Epithelial cell of esophagus (primary cell): ENCODE measurements around the gene PTPRN2.

ENCODE experiments used
- DNase-seq: peaks from one replicate; pipeline ENCODE4 v3.0.0; 2010; ENCODE audit warnings: low read depth
- H3K4me3 ChIP-seq: 2 replicates; pipeline ENCODE4 v1.5.1; 2011; ENCODE audit warnings: mild to moderate bottlenecking, low read length, control low read depth
- CTCF ChIP-seq: IDR thresholded peaks from 2 replicates; pipeline ENCODE4 v1.5.1; 2011; ENCODE audit warnings: low read depth, mild to moderate bottlenecking, low read length, control low read depth, inconsistent platforms; ENCODE audit not compliant: insufficient read depth; ENCODE audit errors: missing control alignments

Gene PTPRN2

DNA sequence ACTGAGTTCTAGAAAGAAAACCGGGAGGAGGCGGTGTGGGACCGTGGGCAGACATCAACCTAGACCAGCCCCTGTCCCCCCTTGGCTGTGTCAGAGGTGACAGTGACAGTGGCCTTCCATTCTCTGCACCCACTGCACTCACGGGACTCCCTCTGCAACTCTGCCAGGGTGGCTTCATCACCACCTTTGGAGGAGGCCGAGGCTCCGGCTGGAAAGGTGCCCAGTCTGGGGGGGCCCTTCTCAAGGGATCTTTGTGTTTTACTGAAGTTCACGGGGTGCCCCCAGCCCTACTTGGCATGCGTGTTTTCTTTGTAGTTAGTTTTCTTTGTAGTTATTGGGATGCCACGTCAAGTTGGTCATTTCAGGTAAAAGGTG lies 833.2 kb downstream of the PTPRN2 start:
- DNase-seq = no peak
- no peak overlapping the region for H3K4me3 ChIP-seq

DNA sequence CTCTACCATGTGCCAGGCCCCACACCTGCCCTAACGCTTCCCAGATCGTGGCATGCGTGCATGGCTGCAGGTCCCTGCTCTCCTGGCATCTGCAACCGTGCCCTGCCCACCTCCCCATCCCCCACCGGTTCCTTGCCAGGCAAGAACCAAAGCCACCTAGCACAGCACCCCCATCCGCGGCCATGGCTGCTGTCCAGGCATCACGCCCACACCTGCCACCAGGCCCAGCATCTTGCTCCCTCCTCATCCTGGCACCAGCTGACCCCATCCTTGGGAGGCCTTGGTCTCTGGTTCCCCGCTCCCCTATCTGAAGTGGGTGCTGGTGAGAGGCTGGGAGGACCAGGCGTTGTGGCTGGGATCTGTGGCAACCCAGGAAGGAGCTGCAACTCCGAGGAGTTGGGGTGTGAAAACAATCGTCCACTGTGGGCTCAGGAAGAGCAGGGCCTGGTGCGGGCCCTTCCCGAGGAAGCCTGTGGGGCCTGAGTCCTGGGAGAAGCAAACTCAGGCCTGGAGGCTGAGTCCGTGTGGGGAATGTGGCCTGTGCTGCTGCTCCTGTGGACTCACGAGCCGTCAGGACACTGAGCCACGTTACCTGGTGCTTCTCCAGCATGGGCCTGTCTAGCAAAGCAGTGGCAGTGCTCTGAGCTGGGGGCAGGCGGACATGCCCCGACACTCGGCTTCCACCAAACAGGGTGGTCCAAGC lies 833.8 kb downstream of the PTPRN2 start:
- no peak overlapping the region for H3K4me3 ChIP-seq
- TF ChIP-seq CTCF = no peak
- DNase-seq = no peak

More for the DNA sequence above, 833.2 kb downstream of the PTPRN2 start:
- TF ChIP-seq CTCF = no peak

GRCh38 chr7:157752832-157753291 lies 834.8 kb downstream of the PTPRN2 start:
- TF ChIP-seq CTCF = no peak
- H3K4me3 ChIP-seq = no peak overlapping the region
- no peak for DNase-seq

GRCh38 chr7:157751951-157752673 lies 835.5 kb downstream of the PTPRN2 start:
- no peak for DNase-seq
- TF ChIP-seq CTCF = no peak
- H3K4me3 ChIP-seq = no peak overlapping the region

DNA sequence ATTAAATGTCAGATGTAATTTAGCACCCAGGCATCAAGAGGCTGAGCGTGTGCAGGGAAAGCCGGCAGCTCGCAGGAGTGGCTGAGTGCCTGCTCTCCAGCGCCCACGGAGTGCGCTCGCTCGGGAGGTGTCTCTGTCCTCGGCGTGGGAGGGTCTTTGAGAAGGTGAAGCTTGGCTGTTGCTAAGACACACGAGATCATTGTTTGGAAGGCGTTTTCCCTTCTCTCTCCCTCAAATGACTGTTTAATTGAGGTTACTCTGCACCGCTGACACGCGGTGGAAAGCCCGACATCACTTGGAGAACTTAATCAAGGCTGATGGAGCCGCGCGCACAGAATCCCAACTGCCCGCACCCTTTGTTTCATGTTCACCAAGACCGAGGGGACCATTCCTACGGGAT lies 836.2 kb downstream of the PTPRN2 start:
- TF ChIP-seq CTCF = no peak
- no peak for DNase-seq
- no peak overlapping the region for H3K4me3 ChIP-seq

DNA sequence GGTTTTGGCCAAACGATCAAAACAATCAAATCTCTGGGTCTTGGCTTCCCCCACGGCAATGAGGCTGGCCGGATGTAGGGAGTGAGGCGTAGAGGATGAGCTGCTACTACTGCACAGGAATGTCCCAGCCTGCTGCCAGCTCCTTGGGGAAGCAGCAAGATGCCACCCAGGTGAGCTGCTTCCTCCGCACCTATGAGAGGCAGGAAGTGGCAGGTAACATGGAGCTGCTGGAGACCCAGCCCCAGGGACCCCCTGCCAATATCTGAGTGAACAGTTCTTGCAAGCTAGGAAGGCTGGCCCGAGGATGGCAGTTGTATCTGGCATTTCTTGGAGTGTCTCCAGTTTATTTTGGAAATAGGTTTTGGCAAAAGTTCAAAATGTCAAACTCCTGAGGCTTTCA lies 837.3 kb downstream of the PTPRN2 start:
- TF ChIP-seq CTCF = no peak
- H3K4me3 ChIP-seq = no peak overlapping the region
- no peak for DNase-seq
